Left lung (tissue), 10 donors: ENCODE results near the gene CRACDL. TPM values are rescaled to one million over a fixed set of nuclear protein-coding genes. Genes with fewer than 3 reads are reported as not detected.

Experiments
- ATAC-seq: fragments of 200-7000 bp; cut with Tn5 transposase; one replicate; pipeline ENCODE4 v1.9.1; 2020; ENCODE audit warnings: moderate library complexity
- DNase-seq, 4 donors: peaks; one replicate each; pipeline ENCODE4 v3.0.0-alpha.2; 2013 to 2020
- H3K27ac ChIP-seq, 2 donors: fragments of 200-600 bp; sonication (generic) in 1 of 2; one replicate each; pipeline versions ENCODE4 v1.5.0 to v1.8.0; 2020 to 2021
- H3K27me3 ChIP-seq, 2 donors: fragments of 200-600 bp; sonication (generic) in 1 of 2; one replicate each; pipeline versions ENCODE4 v1.5.0 to v1.8.0; 2020 to 2021
- H3K36me3 ChIP-seq, 2 donors: fragments of 200-600 bp; sonication (generic) in 1 of 2; one replicate each; pipeline versions ENCODE4 v1.5.0 to v1.8.0; 2020 to 2021
- H3K4me1 ChIP-seq, 2 donors: fragments of 200-600 bp; one replicate each; pipeline ENCODE4 v1.8.0; 2021
- H3K4me3 ChIP-seq, 2 donors: fragments of 200-600 bp; sonication (generic) in 1 of 2; one replicate each; pipeline versions ENCODE4 v1.5.0 to v1.8.0; 2020 to 2021; ENCODE audit warnings: mild to moderate bottlenecking in 1 of 2
- H3K9me3 ChIP-seq, 2 donors: fragments of 200-600 bp; sonication (generic) in 1 of 2; one replicate each; pipeline versions ENCODE4 v1.5.0 to v1.8.0; 2020 to 2021
- intact Hi-C, 2 donors: fragments of 100-400 bp; cut with DNase I; formaldehyde crosslinking; loops; one replicate each; pipeline versions ENCODE4 v1.11.2 to v1.14.2; 2022
- polyA plus RNA-seq, 6 donors: library from polyadenylated mRNA; unstranded; fragments of 120-200 nt; gene quantifications; one replicate each; pipeline ENCODE4 v1.2.1, GENCODE V29; 2013; ENCODE audit not compliant: insufficient read length in 6 of 6
- total RNA-seq, 2 donors: library from RNA; stranded (reverse); fragmentation: NEBNext Ultra II Directional; extraction: Animal tissue kit (Norgen Biotek cat#: 25700); gene quantifications; one replicate each; pipeline ENCODE4 v1.2.1, GENCODE V29; 2021
- TF ChIP-seq, protein P1 (sequence below), 2 donors: fragments of 200-600 bp; sonication (generic) in 1 of 2; IDR thresholded peaks; one replicate each; pipeline versions ENCODE4 v1.5.0 to v1.8.0; 2021; ENCODE audit warnings: antibody characterized with exemption in 2 of 2
- donor health status: DM: no; HTN: yes; CAD: no.
- donor health status: DM: no; HTN: no; CAD: no.

CRACDL gene
- total and polyA plus RNA-seq, 8 donors, result 4.0 to 15.2 (median 6.0) TPM

DNA sequence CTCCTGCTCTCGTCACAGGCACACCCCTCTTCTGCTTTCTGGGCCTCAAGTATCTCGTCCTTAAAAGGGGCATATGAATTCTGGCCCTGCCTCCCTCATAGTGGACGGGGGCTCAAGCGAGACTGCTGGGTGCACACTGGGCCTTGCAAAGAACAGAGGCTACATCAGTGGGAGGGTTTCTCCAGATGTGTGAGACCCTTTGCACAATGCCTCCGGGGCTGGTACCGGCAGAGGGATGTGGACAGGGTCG, 25.0 kb downstream of the CRACDL start:
- intact Hi-C loops, result no loop called here
- Histone ChIP-seq H3K27ac (no peak overlapping the region), H3K4me3 (no peak overlapping the region), H3K27me3 (no peaks in the 10 kb centered on the region), H3K9me3 (no peaks in the 10 kb centered on the region), H3K36me3 (no peaks in the 10 kb centered on the region), H3K4me1 (peaks cover 24 to 47% of the 10 kb centered on the region in 2 donors)
- DNase-seq (peak in 1 of 4 donors; percentile 23), ATAC-seq (no peak)
- TF ChIP-seq, protein P1, sequence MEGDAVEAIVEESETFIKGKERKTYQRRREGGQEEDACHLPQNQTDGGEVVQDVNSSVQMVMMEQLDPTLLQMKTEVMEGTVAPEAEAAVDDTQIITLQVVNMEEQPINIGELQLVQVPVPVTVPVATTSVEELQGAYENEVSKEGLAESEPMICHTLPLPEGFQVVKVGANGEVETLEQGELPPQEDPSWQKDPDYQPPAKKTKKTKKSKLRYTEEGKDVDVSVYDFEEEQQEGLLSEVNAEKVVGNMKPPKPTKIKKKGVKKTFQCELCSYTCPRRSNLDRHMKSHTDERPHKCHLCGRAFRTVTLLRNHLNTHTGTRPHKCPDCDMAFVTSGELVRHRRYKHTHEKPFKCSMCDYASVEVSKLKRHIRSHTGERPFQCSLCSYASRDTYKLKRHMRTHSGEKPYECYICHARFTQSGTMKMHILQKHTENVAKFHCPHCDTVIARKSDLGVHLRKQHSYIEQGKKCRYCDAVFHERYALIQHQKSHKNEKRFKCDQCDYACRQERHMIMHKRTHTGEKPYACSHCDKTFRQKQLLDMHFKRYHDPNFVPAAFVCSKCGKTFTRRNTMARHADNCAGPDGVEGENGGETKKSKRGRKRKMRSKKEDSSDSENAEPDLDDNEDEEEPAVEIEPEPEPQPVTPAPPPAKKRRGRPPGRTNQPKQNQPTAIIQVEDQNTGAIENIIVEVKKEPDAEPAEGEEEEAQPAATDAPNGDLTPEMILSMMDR (IDR thresholded peaks at IDR 0.05), result no peak

DNA sequence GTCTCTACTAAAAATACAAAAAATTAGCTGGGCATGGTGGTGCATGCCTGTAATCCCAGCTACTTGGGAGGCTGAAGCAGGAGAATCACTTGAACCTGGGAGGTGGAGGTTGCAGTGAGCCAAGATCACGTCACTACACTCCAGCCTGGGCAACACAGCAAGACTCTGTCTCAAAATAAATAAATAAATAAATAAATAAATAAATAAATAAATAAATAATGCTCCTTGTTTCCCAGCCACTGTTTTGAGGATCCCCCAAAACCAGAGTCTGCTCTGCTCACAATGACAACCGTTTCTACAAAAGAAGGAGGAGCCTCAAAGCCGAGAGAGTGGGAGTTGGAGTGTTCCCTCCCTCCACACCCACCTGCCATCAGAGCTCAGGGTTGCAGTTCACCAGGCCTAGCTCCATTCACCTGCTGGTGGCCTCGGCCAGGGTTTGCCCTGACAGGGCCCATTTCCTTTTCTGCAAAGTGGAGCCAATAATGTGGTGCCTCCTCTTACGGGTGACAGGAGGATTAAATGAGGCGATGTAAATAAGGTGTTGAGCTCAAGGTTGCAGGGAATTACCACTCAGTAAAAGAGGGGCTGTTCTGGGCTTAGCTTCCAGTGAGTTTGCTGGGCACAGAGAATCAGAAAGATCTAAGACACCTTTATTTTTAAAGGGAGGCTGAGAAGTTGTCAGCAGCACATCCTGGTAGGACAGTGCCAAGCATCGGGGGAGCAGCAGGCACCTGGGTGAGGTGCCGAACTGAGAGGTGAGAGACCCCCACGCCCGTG, 25.5 kb downstream of the CRACDL start:
- TF ChIP-seq, protein P1 (IDR thresholded peaks at IDR 0.05), result no peak
- intact Hi-C loops, result no loop called here
- Histone ChIP-seq H3K27me3 (no peaks in the 10 kb centered on the region), H3K4me1 (peaks cover 24 to 47% of the 10 kb centered on the region in 2 donors), H3K9me3 (no peaks in the 10 kb centered on the region), H3K36me3 (no peaks in the 10 kb centered on the region), H3K4me3 (no peak overlapping the region), H3K27ac (peak overlapping the region in 1 of 2 donors; percentile 38)
- DNase-seq, result peak in 1 of 4 donors; percentile 6
- ATAC-seq, result no peak

DNA sequence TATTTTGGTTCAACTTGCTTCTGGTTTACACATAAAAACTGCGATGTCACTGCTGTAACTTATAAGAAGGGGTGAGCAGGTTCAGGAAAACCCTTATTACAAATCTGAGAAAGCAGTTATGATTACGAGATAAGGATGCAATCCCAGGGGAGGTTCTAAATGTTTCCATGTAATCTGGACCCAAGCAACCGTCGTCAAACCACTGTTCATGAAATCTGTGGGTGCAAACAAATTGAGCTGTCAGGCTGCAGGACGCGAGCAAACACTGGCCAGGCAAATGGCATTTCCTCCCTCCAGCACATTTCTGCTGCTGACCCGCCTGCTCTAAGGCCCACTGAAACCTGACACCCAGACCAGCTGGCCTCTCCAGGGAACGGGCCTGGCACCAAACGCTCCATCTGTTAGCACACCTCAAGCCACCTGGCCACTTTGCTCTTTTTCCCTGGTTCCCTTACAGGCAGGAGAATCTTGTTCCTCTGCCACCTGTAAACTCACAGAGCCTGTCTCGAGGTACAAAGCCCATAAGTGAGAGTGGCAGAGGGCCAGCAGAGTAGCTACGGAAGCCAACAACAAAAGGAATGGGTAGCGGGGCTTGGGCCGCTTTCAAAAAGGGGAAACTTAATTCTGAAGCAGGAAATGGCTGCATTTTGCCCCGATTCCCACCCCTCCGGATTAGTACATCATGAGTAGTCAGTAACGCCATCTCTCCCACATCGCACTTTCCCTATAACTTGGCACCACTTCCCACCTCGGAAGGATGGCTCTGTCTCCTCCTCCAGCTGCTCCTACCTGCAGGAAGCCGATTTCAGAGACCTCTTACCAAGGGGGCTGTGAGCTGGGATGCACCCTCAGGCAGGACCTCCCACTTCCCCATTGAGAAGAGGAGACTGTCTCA, 26.5 kb downstream of the CRACDL start:
- DNase-seq, result peak in 3 of 4 donors; percentile 61 to 88 (median 85)
- ATAC-seq, result peak; percentile 83
- Histone ChIP-seq H3K4me1 (peaks cover 24 to 47% of the 10 kb centered on the region in 2 donors), H3K4me3 (no peak overlapping the region), H3K27me3 (no peaks in the 10 kb centered on the region), H3K36me3 (no peaks in the 10 kb centered on the region), H3K9me3 (no peaks in the 10 kb centered on the region), H3K27ac (peak overlapping the region; percentile 14 to 38)
- TF ChIP-seq, protein P1 (IDR thresholded peaks at IDR 0.05), result no peak
- intact Hi-C loops, result no loop called here

DNA sequence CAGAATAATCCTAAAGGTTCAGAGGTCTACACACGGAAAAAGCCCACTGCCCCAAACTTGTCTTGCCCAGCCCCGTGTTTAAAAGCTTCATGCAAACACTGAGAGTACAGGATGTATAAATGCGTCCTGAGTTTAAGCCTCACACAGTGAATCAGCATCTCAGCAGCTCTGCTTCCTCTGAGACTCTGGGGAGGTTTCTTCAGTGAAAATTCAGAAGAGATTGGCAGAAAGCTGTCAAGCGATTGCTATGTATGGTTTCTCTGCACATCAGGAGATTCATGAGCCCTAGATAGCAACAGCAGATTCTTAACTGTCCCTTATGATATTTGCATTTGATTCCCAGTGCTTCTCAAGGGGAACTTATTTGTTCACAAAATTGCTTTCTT, 27.1 kb downstream of the CRACDL start:
- intact Hi-C loops, result no loop called here
- Histone ChIP-seq H3K4me3 (no peak overlapping the region), H3K4me1 (peaks cover 24 to 44% of the 10 kb centered on the region in 2 donors), H3K27ac (peak overlapping the region in 1 of 2 donors; percentile 38), H3K36me3 (no peaks in the 10 kb centered on the region), H3K27me3 (no peaks in the 10 kb centered on the region), H3K9me3 (no peaks in the 10 kb centered on the region)
- ATAC-seq (no peak), DNase-seq (no peak)
- TF ChIP-seq, protein P1 (IDR thresholded peaks at IDR 0.05), result no peak
